B cell (primary cell): ENCODE data around the gene MFSD2A. TPM values are rescaled to one million over a fixed set of nuclear protein-coding genes. Genes with fewer than 3 reads are reported as not detected.

Experiments used
- ATAC-seq: fragments of 200-7000 bp; cut with Tn5 transposase; one replicate; pipeline ENCODE4 v1.10.0; 2021; ENCODE audit warnings: low read depth, mild to moderate bottlenecking, moderate number of reproducible peaks, moderate library complexity
- CTCF ChIA-PET: fragments of 350-600 bp; sonication (Branson Sonifier 250); formaldehyde crosslinking; loops from one replicate; lab custom pipeline; 2021; ENCODE audit warnings: antibody characterized with exemption, inconsistent platforms; lab: Charles Lee
- POLR2A ChIA-PET: fragments of 350-600 bp; sonication (Branson Sonifier 250); formaldehyde crosslinking; loops from one replicate; lab custom pipeline; 2021; ENCODE audit warnings: antibody characterized with exemption; lab: Charles Lee
- DNase-seq: peaks from one replicate; pipeline ENCODE4 v3.0.0; 2013
- H2AFZ ChIP-seq: 2 replicates; pipeline ENCODE4 v1.6.1; 2012; ENCODE audit warnings: mild to moderate bottlenecking, low read depth, low read length; ENCODE audit not compliant: insufficient read depth, poor library complexity, severe bottlenecking
- H3K27ac ChIP-seq, 2 donors: 1 replicate in 1 of 2; 2 replicates in 1 of 2; pipeline ENCODE4 v1.5.1; 2012 to 2013; ENCODE audit warnings: low read length in 2 of 2, mild to moderate bottlenecking in 2 of 2, moderate library complexity in 1 of 2
- H3K27me3 ChIP-seq, 4 experiments: fragments of 200-600 bp in 1 of 4; sonication (generic) in 1 of 4; replicated peaks in 1 of 4; 1 replicate in 2 of 4; 2 replicates in 2 of 4; pipeline versions ENCODE4 v1.6.1 to v1.7.0; 2013 to 2016; ENCODE audit warnings: low read length in 3 of 4, mild to moderate bottlenecking in 2 of 4, mixed read lengths in 1 of 4, moderate library complexity in 1 of 4; ENCODE audit not compliant: insufficient read depth in 4 of 4, control insufficient read depth in 3 of 4; ENCODE audit errors: control extremely low read depth in 1 of 4
- H3K36me3 ChIP-seq, 2 experiments: replicated peaks in 1 of 2; 1 replicate in 1 of 2; 2 replicates in 1 of 2; pipeline versions ENCODE4 v1.6.1 to v1.7.1; 2013; ENCODE audit warnings: low read length in 1 of 2; ENCODE audit not compliant: insufficient read depth in 2 of 2, control insufficient read depth in 1 of 2; ENCODE audit errors: control extremely low read depth in 1 of 2, extremely low read depth in 1 of 2
- H3K4me1 ChIP-seq, 2 donors: fragments of 200-600 bp in 1 of 2; sonication (generic) in 1 of 2; 1 replicate in 1 of 2; 2 replicates in 1 of 2; pipeline versions ENCODE4 v1.5.1 to v1.6.1; 2013 to 2017; ENCODE audit warnings: low read length in 2 of 2; ENCODE audit not compliant: control insufficient read depth in 2 of 2, insufficient read depth in 2 of 2
- H3K4me2 ChIP-seq: replicated peaks from 2 replicates; pipeline ENCODE3; 2012; ENCODE audit warnings: mild to moderate bottlenecking, low read depth, low read length; ENCODE audit not compliant: poor library complexity, severe bottlenecking
- H3K4me3 ChIP-seq, 5 experiments: fragments of 200-600 bp in 1 of 5; sonication (generic) in 1 of 5; 1 replicate in 3 of 5; 2 replicates in 2 of 5; pipeline versions ENCODE4 v1.5.1 to v1.7.0; 2011 to 2016; ENCODE audit warnings: low read length in 4 of 5, mild to moderate bottlenecking in 4 of 5, low read depth in 2 of 5, control low read depth in 1 of 5, moderate library complexity in 1 of 5; ENCODE audit not compliant: insufficient read depth in 1 of 5; ENCODE audit errors: control extremely low read depth in 1 of 5, extremely low read depth in 1 of 5
- H3K79me2 ChIP-seq: fragments of 200-600 bp; sonication (generic); one replicate; pipeline ENCODE4 v1.6.0; 2016; ENCODE audit warnings: low read length; ENCODE audit not compliant: control insufficient read depth, insufficient read depth
- H3K9ac ChIP-seq: fragments of 200-600 bp; sonication (generic); 2 replicates; pipeline ENCODE4 v1.6.1; 2017; ENCODE audit warnings: mild to moderate bottlenecking, low read length, moderate library complexity
- H3K9me3 ChIP-seq, 3 donors: one replicate each; pipeline versions ENCODE4 v1.6.1 to v1.7.1; 2013; ENCODE audit warnings: low read length in 2 of 3; ENCODE audit not compliant: control insufficient read depth in 2 of 3, insufficient read depth in 1 of 3; ENCODE audit errors: control extremely low read depth in 1 of 3
- H4K20me1 ChIP-seq: 2 replicates; pipeline ENCODE4 v1.6.0; 2012; ENCODE audit warnings: mild to moderate bottlenecking, low read length; ENCODE audit not compliant: insufficient read depth, control insufficient read depth, poor library complexity, severe bottlenecking
- H3K27ac Mint-ChIP-seq: one replicate; pipeline ENCODE4 v1.8.0; 2021; ENCODE audit warnings: mixed read lengths
- H3K27me3 Mint-ChIP-seq: one replicate; pipeline ENCODE4 v1.8.0; 2021; ENCODE audit warnings: mixed read lengths
- H3K4me1 Mint-ChIP-seq: one replicate; pipeline ENCODE4 v1.8.0; 2021; ENCODE audit warnings: mixed read lengths
- H3K4me3 Mint-ChIP-seq: one replicate; pipeline ENCODE4 v1.8.0; 2021; ENCODE audit warnings: mixed read lengths
- H3K9me3 Mint-ChIP-seq: one replicate; pipeline ENCODE4 v1.8.0; 2022; ENCODE audit warnings: mixed read lengths; ENCODE audit not compliant: insufficient read depth
- EZH2 ChIP-seq: IDR thresholded peaks from 2 replicates; pipeline ENCODE4 v1.6.1; 2012; ENCODE audit warnings: borderline replicate concordance, low read depth, mild to moderate bottlenecking, moderate library complexity, low read length; ENCODE audit not compliant: insufficient read depth, poor library complexity, severe bottlenecking
- WGBS: methylation state at CpG from one replicate; pipeline ENCODE4 v1.1.5; 2013; ENCODE audit warnings: missing lambda C conversion rate; ENCODE audit not compliant: insufficient coverage; 5-methylcytosine and 5-hydroxymethylcytosine counted together
- intact Hi-C: fragments of 100-400 bp; cut with micrococcal nuclease; formaldehyde crosslinking; loops from one replicate; pipeline ENCODE4 v1.10.0; 2022
- polyA plus RNA-seq: library from polyadenylated mRNA; depleted of rRNA; stranded (reverse); fragments of >200 nt; gene quantifications from 2 replicates; pipeline ENCODE4 v1.2.3, GENCODE V29; 2012
- total RNA-seq, 2 donors: library from RNA; stranded (reverse); fragments of 120-200 nt in 1 of 2; gene quantifications; 1 replicate in 1 of 2; 2 replicates in 1 of 2; pipeline versions ENCODE4 v1.2.3 to v1.2.4, GENCODE V29; 2013 to 2022
- TF ChIP-seq, protein P1 (sequence below): fragments of 200-600 bp; IDR thresholded peaks from one replicate; pipeline ENCODE4 v1.8.0; 2022; ENCODE audit warnings: antibody characterized with exemption, mild to moderate bottlenecking

MFSD2A gene
- total and polyA plus RNA-seq, 2 donors (not counting 1 experiment from before 2014, with no cell fraction given) = 1.8 to 3.9 TPM

DNA sequence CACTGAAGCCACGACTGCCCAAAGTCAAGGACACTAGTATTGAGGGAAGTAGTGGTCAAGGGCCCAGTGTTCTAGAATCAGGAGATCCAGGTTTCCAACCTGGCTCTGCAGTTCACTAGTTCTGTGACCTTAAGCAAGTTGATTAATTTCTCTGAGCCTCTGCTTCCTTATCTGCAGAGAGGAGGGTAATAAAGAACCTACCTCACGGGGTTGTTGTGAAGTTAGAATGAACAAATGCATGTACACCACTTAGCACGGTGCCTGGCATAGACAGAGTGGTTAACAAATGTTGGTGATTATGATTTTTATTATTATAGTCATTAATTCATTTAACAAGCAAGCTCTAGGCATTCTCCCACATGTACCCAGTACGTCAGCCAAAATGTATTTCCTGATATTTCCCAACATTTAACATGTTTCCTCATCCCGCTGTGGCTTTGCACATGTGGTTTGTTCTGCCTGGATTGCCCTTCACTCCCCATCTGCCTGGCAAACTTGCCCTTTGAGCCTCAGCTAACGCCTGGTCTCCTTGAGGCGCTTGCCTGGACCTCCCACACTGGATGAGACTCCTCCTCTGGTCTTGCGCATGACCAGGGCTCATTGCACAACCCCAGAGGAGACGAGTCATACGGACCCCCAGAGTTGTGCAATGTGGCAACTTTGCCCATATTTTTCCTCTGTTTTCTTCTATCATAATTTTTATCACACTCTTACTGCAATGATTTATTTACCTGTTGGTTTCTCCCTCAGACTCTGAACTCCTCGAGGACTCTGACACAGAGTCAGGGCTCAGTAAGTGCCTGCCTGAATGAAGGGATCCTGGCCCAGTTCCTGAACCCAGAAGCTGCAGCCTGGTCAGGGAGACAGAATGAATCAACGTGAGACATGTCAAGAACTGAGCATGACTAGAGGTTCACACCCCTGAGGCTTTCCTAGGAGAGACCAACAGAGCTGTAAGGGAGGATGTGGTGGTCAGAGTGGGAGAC is 20.7 kb upstream of the MFSD2A start:
- H3K27ac ChIP-seq = no peak overlapping the region
- H4K20me1 ChIP-seq = no peaks in the 10 kb centered on the region
- TF ChIP-seq, protein P1, sequence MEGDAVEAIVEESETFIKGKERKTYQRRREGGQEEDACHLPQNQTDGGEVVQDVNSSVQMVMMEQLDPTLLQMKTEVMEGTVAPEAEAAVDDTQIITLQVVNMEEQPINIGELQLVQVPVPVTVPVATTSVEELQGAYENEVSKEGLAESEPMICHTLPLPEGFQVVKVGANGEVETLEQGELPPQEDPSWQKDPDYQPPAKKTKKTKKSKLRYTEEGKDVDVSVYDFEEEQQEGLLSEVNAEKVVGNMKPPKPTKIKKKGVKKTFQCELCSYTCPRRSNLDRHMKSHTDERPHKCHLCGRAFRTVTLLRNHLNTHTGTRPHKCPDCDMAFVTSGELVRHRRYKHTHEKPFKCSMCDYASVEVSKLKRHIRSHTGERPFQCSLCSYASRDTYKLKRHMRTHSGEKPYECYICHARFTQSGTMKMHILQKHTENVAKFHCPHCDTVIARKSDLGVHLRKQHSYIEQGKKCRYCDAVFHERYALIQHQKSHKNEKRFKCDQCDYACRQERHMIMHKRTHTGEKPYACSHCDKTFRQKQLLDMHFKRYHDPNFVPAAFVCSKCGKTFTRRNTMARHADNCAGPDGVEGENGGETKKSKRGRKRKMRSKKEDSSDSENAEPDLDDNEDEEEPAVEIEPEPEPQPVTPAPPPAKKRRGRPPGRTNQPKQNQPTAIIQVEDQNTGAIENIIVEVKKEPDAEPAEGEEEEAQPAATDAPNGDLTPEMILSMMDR = no peak
- TF ChIP-seq EZH2 = no peak
- DNase-seq = no peak
- no peak overlapping the region for H2AFZ ChIP-seq
- ChIA-PET CTCF (interaction anchor here (1.7 kb wide), 1 partner anchor 32 kb away, joined by 4 read pairs; the partner anchor contains the start of gene MYCL), POLR2A (interaction anchor here (0.7 kb wide), 1 partner anchor 14 kb away, joined by 3 read pairs; no protein-coding TSS in a partner anchor)
- no peak overlapping the region for H3K4me3 Mint-ChIP-seq
- H3K4me3 ChIP-seq = no peak overlapping the region
- WGBS = 68% methylated on average over 10 of the region's 12 CpGs
- H3K79me2 ChIP-seq = no peaks in the 10 kb centered on the region
- H3K4me1 ChIP-seq = peaks cover 0 to 5% of the 10 kb centered on the region in 2 donors
- H3K9me3 ChIP-seq = no peaks in the 10 kb centered on the region
- intact Hi-C loops = no loop called here
- peaks cover 3% of the 10 kb centered on the region for H3K4me1 Mint-ChIP-seq
- H3K27me3 Mint-ChIP-seq = peaks cover 3% of the 10 kb centered on the region
- H3K9ac ChIP-seq = no peak overlapping the region
- no peak for ATAC-seq
- no peaks in the 10 kb centered on the region for H3K9me3 Mint-ChIP-seq
- peaks cover 0 to 4% (median 0%) of the 10 kb centered on the region in 4 experiments for H3K27me3 ChIP-seq
- no peak overlapping the region for H3K4me2 ChIP-seq
- H3K27ac Mint-ChIP-seq = no peak overlapping the region
- H3K36me3 ChIP-seq = no peaks in the 10 kb centered on the region
